BJ (cell line): ENCODE measurements around the gene AUH. TPM values are rescaled to one million over a fixed set of nuclear protein-coding genes. Genes with fewer than 3 reads are reported as not detected.

Experiments
- CTCF ChIA-PET: fragments of 350-600 bp; formaldehyde crosslinking; extraction: SDS; loops from one replicate; lab custom pipeline; 2021; ENCODE audit warnings: antibody characterized with exemption, inconsistent platforms; lab: Yijun Ruan, JAX
- POLR2A ChIA-PET: fragments of 300-600 bp; sonication (Branson Sonifier 250); formaldehyde crosslinking; extraction: SDS; loops from one replicate; lab custom pipeline; 2021; ENCODE audit warnings: antibody characterized with exemption; lab: Charles Lee
- DNase-seq: peaks from one replicate; pipeline ENCODE4 v3.0.0-alpha.2; 2011; ENCODE audit warnings: low read depth
- H3K27me3 ChIP-seq: 2 replicates; pipeline ENCODE4 v1.6.0; 2011; ENCODE audit warnings: low read length; ENCODE audit not compliant: control insufficient read depth, insufficient read depth
- H3K36me3 ChIP-seq: 2 replicates; pipeline ENCODE4 v1.5.1; 2011; ENCODE audit warnings: low read length; ENCODE audit not compliant: control insufficient read depth, insufficient read depth
- H3K4me3 ChIP-seq: 2 replicates; pipeline ENCODE4 v1.5.1; 2011; ENCODE audit warnings: low read depth, mild to moderate bottlenecking, control low read depth, low read length
- polyA plus RNA-seq: library from polyadenylated mRNA; depleted of rRNA; stranded (reverse); fragments of >200 nt; gene quantifications from 2 replicates; pipeline ENCODE4 v1.2.3, GENCODE V29; 2011
- TF ChIP-seq, protein P1 (sequence below): IDR thresholded peaks from 2 replicates; pipeline ENCODE4 v1.5.1; 2011; ENCODE audit warnings: low read depth, mild to moderate bottlenecking, control low read depth, inconsistent platforms, low read length, moderate library complexity; ENCODE audit not compliant: insufficient read depth

AUH gene
- polyA plus RNA-seq, 1 experiment = 4.1 TPM

DNA sequence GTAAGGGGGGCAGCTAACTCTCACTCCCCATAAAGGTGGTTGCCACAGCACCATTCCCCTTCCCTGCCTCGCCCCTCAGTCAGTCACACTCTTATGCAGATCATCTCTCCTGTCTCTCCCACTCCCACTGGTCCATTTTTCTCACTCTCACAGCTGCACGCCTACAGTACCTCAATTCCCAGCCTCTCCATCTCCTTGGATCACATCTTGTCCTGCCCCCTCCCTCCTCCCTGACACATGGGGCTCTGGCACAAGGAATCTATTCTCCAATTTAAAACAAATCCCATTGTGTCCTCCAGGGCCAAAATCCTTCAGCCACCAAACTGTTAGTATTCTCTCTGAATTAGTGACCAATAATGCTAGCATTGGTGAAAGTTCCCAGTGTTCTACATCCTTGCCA, 114.4 kb downstream of the AUH start:
- DNase-seq = no peak
- ChIA-PET CTCF (interaction anchor here (1.6 kb wide), 1 partner anchor 8 kb away, joined by 4 read pairs; no protein-coding TSS in a partner anchor), POLR2A (no interaction called here)
- TF ChIP-seq, protein P1, sequence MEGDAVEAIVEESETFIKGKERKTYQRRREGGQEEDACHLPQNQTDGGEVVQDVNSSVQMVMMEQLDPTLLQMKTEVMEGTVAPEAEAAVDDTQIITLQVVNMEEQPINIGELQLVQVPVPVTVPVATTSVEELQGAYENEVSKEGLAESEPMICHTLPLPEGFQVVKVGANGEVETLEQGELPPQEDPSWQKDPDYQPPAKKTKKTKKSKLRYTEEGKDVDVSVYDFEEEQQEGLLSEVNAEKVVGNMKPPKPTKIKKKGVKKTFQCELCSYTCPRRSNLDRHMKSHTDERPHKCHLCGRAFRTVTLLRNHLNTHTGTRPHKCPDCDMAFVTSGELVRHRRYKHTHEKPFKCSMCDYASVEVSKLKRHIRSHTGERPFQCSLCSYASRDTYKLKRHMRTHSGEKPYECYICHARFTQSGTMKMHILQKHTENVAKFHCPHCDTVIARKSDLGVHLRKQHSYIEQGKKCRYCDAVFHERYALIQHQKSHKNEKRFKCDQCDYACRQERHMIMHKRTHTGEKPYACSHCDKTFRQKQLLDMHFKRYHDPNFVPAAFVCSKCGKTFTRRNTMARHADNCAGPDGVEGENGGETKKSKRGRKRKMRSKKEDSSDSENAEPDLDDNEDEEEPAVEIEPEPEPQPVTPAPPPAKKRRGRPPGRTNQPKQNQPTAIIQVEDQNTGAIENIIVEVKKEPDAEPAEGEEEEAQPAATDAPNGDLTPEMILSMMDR = no peak
- Histone ChIP-seq H3K27me3 (no peaks in the 10 kb centered on the region), H3K36me3 (no peaks in the 10 kb centered on the region), H3K4me3 (no peak overlapping the region)

DNA sequence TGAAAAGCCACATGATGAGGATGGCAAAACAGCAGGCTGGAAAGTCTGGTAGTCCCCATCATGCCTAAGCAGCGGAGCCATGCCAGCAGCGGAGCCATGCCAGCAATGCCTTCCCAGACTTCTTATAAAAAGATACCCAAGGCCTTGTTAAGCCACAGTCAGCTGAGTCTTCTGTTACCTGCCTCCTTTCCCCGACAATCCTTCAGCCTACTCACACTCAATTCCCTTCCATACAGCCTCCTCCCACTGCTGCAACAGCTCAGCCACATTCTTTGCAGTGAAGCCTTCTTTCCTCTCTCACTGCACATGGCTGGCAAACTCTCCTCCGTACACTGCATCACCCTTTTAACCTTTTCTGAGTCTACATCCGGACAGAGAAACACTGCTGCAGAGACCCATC, 114.9 kb downstream of the AUH start:
- DNase-seq = no peak
- CTCF ChIA-PET = interaction anchor here (1.6 kb wide), 1 partner anchor 9 kb away, joined by 4 read pairs; no protein-coding TSS in a partner anchor
- TF ChIP-seq, protein P1 = no peak

DNA sequence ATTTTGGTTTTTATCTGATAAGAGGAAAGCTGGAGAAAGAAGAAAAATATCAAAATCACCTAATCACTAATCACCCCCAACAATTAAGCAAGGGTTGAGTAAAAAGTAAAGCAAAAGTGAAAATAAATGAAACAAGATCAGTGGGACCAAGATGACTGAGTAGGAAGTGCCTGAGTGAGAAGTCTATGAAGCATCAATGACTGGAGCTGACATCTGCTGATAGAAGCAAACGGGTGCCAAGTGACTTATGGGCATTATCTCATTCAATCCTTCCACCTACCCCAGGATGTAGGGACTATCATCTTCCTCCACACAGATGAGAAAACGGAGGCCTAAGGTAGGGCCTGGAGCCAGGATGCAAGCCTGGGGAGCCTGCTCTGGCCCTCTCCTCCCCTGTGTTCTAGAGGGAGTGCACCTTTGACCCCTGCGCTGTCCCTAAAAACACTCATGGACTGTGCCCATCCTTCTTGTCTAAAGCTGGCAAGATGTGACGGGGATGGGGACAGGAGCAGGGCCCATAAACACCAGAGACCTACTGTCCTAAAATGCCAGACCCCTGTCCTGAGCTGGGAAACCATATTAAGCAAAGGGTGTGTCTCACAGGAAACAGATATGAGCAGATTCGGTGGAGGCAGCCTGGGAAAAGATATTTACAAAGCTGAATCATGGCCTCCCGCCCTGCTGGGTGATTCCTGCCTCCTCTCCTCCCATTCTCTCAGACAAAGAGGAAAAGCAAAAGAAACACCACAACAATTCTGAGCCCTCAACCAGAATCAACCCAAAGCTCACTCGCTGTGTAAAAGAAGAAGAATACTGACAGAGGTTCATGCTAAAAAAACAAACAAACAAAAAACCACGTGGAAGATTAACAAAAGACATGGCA, 116.0 kb downstream of the AUH start:
- POLR2A ChIA-PET = interaction anchor here (0.6 kb wide), 1 partner anchor 47 kb away, joined by 26 read pairs; no protein-coding TSS in a partner anchor
- Histone ChIP-seq H3K27me3 (no peaks in the 10 kb centered on the region), H3K36me3 (no peaks in the 10 kb centered on the region), H3K4me3 (no peak overlapping the region)
- CTCF ChIA-PET = interaction anchor here (0.9 to 1.6 kb wide), 2 partner anchors 9 to 10 kb away, joined by 3 to 4 read pairs; no protein-coding TSS in a partner anchor
- no peak for DNase-seq
- TF ChIP-seq, protein P1 = no peak

More for the DNA sequence above, 114.9 kb downstream of the AUH start:
- Histone ChIP-seq H3K4me3 (no peak overlapping the region), H3K36me3 (no peaks in the 10 kb centered on the region), H3K27me3 (no peaks in the 10 kb centered on the region)
- POLR2A ChIA-PET = no interaction called here

DNA sequence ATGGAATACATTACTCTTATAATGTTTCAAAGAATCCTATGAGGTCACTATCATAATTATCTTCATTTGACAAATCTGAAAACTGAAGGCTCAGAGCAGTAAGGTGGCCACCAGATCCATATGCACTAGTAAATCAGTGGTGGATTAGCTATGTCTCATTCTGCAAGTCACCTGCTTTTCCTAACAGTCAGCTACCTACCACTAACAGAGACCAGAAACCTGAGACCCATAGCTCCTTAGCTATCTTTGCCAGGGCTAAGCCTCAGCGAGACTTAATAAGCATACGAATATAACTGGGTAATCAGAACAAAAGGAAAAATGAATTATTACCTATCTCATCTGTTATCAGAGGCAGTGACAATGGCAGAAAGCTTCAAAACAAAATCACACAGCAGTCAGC, 118.7 kb downstream of the AUH start:
- TF ChIP-seq, protein P1 = no peak
- H3K36me3 ChIP-seq = no peaks in the 10 kb centered on the region
- H3K4me3 ChIP-seq = no peak overlapping the region
- no peaks in the 10 kb centered on the region for H3K27me3 ChIP-seq
- ChIA-PET POLR2A (no interaction called here), CTCF (no interaction called here)
- DNase-seq = no peak

DNA sequence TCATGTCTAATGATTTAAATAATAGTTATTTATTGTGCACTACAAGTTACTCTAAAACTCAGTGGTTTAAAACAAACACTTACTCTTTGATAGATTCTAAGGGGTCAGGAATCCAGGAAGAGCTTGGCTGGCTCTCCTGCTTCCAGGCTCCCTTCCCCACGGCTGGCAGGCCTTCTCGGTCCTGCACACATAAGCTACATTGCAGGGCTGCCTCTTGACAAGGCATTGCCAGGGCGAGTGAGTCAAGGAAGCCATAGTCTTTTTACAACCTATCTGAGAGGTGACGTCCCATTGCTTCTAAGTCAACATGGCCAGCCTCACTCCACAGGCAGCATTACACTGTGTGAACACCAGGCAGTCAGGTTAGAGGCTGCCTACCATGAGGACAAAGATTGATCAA, 119.8 kb downstream of the AUH start:
- H3K36me3 ChIP-seq = no peaks in the 10 kb centered on the region
- POLR2A ChIA-PET = no interaction called here
- CTCF ChIA-PET = no interaction called here
- no peak overlapping the region for H3K4me3 ChIP-seq
- TF ChIP-seq, protein P1 = no peak
- H3K27me3 ChIP-seq = no peaks in the 10 kb centered on the region
- no peak for DNase-seq
